Peyer's patch (tissue), 4 donors: Measurements from ENCODE around the gene MKRN2OS. TPM values are rescaled to one million over a fixed set of nuclear protein-coding genes. Genes with fewer than 3 reads are reported as not detected.
A peak's percentile ranks its signal among the peaks of the same experiment; 100 is the strongest.

Source experiments
- DNase-seq, 3 donors: peaks; one replicate each; pipeline ENCODE4 v3.0.0-alpha.2; 2017 to 2019
- H3K27ac ChIP-seq, 4 donors: fragments of 200-600 bp; sonication (generic); one replicate each; pipeline ENCODE4 v1.5.1; 2016 to 2019
- H3K27me3 ChIP-seq, 2 donors: fragments of 200-600 bp; sonication (generic); one replicate each; pipeline ENCODE4 v1.5.1; 2019
- H3K36me3 ChIP-seq, 3 donors: fragments of 200-600 bp; sonication (generic); one replicate each; pipeline ENCODE4 v1.5.1; 2016 to 2019
- H3K4me1 ChIP-seq, 4 donors: fragments of 200-600 bp; sonication (generic); one replicate each; pipeline ENCODE4 v1.5.1; 2016 to 2019
- H3K4me3 ChIP-seq, 4 donors: fragments of 200-600 bp; sonication (generic); 1 replicate in 3 of 4; 2 replicates in 1 of 4; pipeline ENCODE4 v1.5.1; 2016 to 2019; ENCODE audit warnings: mild to moderate bottlenecking in 1 of 4
- H3K9me3 ChIP-seq, 4 donors: fragments of 200-600 bp; sonication (generic); one replicate each; pipeline ENCODE4 v1.5.1; 2016 to 2019; ENCODE audit warnings: mild to moderate bottlenecking in 1 of 4
- POLR2A ChIP-seq, 2 donors: fragments of 450-650 bp; IDR thresholded peaks; one replicate each; pipeline ENCODE4 v1.5.1; 2017; ENCODE audit warnings: antibody characterized with exemption in 2 of 2, mild to moderate bottlenecking in 2 of 2, moderate library complexity in 2 of 2
- total RNA-seq, 4 donors: library from RNA; depleted of rRNA; stranded (reverse); fragments of >200 nt; gene quantifications; one replicate each; pipeline ENCODE4 v1.1.0, GENCODE V29; 2016
- TF ChIP-seq, protein P1 (sequence below), 6 experiments: fragments of 450-650 bp in 4 of 6; fragments of 200-600 bp in 2 of 6; sonication (generic) in 1 of 6; IDR thresholded peaks; one replicate each; pipeline ENCODE4 v1.5.1; 2017 to 2019; ENCODE audit warnings: antibody characterized with exemption in 6 of 6, mild to moderate bottlenecking in 3 of 6, moderate library complexity in 1 of 6

The MKRN2OS gene
- total RNA-seq, 4 donors from 2014 or later: 6.6 to 17.2 (median 9.6) TPM

DNA sequence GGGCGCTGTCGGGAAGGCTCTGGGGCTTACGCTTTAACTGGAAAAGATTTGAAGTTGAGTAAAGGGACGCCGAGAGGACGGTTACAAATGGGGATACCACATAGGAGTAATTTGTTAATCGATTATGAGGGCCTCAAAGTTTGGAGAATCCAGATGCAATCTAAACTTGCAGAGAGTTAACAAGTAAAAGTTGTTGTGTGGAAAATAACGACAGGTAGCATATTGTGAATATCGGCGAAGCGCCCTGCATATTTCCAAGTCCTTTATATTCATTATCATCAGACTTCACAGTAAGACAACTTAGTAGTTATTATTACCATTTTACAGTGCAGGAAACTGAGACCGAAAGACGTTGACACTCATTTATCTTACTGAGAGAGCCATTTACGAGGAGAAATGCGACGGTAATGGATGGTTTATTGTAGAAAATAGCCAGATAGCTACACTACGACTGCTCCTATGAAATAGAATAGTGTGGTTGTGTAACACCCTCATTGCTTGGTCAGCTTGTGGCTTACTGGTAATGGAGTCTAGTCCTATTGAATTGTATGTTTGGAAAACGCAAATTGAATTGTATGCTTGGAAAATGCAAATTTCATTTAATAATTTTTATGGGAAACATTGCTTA is 12.3 kb upstream of the MKRN2OS start:
- Histone ChIP-seq H3K27ac (peak overlapping the region; percentile 90 to 95 (median 94)), H3K27me3 (no peaks in the 10 kb centered on the region), H3K4me1 (peaks cover 0 to 52% (median 2%) of the 10 kb centered on the region in 4 donors), H3K36me3 (no peaks in the 10 kb centered on the region), H3K4me3 (peak overlapping the region; percentile 71 to 91 (median 75)), H3K9me3 (no peaks in the 10 kb centered on the region)
- TF ChIP-seq POLR2A (IDR thresholded peaks at IDR 0.05): no peak
- TF ChIP-seq, protein P1, sequence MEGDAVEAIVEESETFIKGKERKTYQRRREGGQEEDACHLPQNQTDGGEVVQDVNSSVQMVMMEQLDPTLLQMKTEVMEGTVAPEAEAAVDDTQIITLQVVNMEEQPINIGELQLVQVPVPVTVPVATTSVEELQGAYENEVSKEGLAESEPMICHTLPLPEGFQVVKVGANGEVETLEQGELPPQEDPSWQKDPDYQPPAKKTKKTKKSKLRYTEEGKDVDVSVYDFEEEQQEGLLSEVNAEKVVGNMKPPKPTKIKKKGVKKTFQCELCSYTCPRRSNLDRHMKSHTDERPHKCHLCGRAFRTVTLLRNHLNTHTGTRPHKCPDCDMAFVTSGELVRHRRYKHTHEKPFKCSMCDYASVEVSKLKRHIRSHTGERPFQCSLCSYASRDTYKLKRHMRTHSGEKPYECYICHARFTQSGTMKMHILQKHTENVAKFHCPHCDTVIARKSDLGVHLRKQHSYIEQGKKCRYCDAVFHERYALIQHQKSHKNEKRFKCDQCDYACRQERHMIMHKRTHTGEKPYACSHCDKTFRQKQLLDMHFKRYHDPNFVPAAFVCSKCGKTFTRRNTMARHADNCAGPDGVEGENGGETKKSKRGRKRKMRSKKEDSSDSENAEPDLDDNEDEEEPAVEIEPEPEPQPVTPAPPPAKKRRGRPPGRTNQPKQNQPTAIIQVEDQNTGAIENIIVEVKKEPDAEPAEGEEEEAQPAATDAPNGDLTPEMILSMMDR (IDR thresholded peaks at IDR 0.05): no peak
- no peak for DNase-seq

DNA sequence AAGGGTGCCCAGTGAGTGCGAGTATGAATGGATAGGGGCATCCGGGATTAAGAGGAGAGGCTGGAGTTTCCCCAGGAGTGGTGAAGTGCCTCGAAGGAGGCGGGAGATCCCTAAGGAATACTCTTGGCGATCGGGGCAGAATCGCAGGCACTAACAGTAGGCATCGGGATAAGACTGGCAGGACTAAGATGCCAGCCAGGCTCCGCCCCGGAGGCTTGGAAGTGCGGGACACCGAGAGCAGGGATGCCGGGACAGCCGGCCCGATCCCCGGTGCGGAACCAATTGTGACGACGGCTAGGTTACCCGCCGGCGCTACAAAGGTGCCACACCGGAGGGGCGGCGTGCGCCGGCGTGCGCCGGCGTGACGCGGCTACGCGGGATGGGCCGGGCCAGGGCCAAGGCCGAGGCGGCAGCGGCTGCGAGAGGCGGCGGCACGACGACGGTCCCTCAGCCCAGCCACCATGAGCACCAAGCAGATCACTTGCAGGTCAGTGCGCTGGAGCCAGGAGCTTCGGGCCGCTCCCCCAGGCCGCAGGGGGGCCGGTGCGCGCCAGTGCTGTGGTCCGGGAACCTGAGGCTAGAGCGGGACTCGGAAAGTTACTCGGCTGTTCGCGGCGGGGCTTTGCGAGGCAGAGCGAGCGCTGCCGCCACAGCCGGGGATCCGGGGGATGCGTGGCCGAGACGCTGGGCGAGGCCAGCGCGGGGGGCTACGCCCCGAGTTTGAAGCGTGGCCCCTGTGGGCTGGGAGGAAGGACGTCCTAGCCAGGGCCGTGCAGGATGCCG is 11.6 kb upstream of the MKRN2OS start, which contains the start of gene MKRN2:
MKRN2 (plus strand) TSS at position 398 of the 783 bp plus-strand sequence; CDS start at position 462, 64 bp downstream.
- H3K4me1 ChIP-seq: peaks cover 0 to 48% (median 2%) of the 10 kb centered on the region in 4 donors
- peak; percentile 71 to 96 (median 93) for DNase-seq
- H3K36me3 ChIP-seq: no peaks in the 10 kb centered on the region
- peak within 1 kb of the TSS; percentile 90 to 95 (median 94) for H3K27ac ChIP-seq
- peak within 1 kb of the TSS; percentile 71 to 91 (median 75) for H3K4me3 ChIP-seq
- no peaks in the 10 kb centered on the region for H3K27me3 ChIP-seq
- peak; percentile 98 for TF ChIP-seq POLR2A (IDR thresholded peaks at IDR 0.05)
- TF ChIP-seq, protein P1 (IDR thresholded peaks at IDR 0.05): peak in 1 of 6 experiments; percentile 4
- no peaks in the 10 kb centered on the region for H3K9me3 ChIP-seq

DNA sequence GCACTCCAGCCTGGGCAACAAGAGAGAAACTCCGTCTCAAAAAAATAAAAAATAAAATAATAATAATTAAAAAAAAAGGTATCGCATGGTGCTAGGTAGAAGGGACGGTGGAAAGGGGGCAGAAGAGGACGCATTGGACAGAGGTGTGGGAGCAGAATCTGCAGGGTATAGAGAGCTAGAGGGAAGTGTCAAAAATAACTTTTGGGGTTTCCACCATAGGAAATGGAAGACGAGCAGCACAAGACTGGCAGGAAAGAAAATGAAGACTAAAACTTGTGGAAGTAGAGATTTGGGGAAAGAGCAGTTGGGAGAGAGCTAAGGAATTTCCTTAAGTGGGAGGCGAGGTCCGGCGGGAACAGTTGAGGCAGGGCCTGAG is 11.0 kb upstream of the MKRN2OS start:
- Histone ChIP-seq H3K9me3 (no peaks in the 10 kb centered on the region), H3K4me3 (peak overlapping the region; percentile 71 to 91 (median 75)), H3K27me3 (no peaks in the 10 kb centered on the region), H3K27ac (peak overlapping the region; percentile 90 to 95 (median 94)), H3K36me3 (no peaks in the 10 kb centered on the region), H3K4me1 (peaks cover 0 to 47% (median 2%) of the 10 kb centered on the region in 4 donors)
- no peak for TF ChIP-seq POLR2A (IDR thresholded peaks at IDR 0.05)
- TF ChIP-seq, protein P1 (IDR thresholded peaks at IDR 0.05): no peak
- no peak for DNase-seq

DNA sequence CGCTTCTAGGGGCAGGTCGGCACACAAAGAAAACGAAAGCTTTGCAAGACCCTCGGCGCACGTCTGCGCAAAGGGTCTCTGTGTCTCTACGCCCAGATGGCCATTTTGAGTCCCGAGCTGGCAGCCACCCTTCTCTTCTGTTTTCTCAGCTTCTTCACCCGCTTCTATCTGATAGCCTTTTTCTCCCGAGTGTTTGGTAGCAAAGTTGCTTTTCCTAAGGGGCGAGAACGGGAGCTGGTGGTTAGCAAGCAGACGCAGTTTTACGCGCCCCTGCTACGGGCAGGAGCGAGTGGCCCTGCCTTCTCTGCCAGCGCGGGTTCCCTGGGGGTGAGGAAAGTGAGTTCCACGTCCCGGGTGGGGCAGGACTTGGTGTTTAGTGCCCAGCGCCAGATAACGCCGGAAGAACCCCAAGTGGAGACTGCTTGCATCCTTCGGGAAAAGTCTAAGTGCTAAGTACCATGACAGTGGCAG is 8.7 kb upstream of the MKRN2OS start:
- peak in 2 of 3 donors; percentile 50 to 60 for DNase-seq
- H3K27ac ChIP-seq: no peak overlapping the region
- no peak for TF ChIP-seq POLR2A (IDR thresholded peaks at IDR 0.05)
- TF ChIP-seq, protein P1 (IDR thresholded peaks at IDR 0.05): no peak

DNA sequence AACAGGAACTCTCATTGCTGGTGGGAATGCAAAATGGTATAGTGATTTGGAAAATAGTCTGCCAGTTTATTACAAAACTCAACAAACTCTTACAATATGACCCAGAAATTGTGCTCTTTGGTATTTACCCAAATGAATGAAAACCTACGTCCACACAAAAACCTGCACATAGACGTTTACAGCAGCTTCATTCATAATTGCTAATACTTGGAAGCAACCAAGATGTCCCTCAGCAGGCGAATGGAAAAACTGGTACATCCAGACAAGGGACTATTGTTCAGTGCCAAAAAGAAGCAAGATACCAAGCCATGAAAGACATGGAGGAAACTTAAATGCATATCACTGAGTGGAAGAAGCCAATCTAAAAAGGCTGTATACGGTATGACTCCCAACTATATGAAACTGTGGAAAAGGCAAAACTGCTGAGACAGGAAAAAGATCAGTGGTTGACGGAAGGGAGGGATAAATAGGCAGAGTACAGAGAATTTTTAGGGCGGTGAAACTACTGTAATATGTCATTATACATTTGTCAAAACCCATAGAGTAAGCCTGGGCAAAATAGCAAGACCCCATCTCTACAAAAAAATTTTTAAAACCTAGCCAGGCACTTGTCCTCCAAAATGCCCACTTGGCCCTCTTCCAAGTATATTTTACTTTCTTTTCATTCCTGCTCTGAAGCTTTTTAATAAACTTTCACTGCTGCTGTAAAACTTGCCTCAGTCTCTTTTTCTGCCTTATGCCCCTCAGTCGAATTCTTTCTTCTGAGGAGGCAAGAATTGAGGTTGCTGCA is 4.9 kb upstream of the MKRN2OS start:
- DNase-seq: no peak
- no peak for TF ChIP-seq POLR2A (IDR thresholded peaks at IDR 0.05)
- TF ChIP-seq, protein P1 (IDR thresholded peaks at IDR 0.05): no peak
- Histone ChIP-seq H3K4me3 (no peak overlapping the region), H3K4me1 (peaks cover 0 to 9% (median 0%) of the 10 kb centered on the region in 4 donors), H3K9me3 (no peaks in the 10 kb centered on the region), H3K36me3 (no peaks in the 10 kb centered on the region), H3K27me3 (no peaks in the 10 kb centered on the region), H3K27ac (no peak overlapping the region)

More for the DNA sequence above, 8.7 kb upstream of the MKRN2OS start:
- Histone ChIP-seq H3K36me3 (no peaks in the 10 kb centered on the region), H3K4me3 (peak overlapping the region; percentile 21 to 46 (median 38)), H3K4me1 (peaks cover 0 to 25% (median 2%) of the 10 kb centered on the region in 4 donors), H3K9me3 (no peaks in the 10 kb centered on the region), H3K27me3 (no peaks in the 10 kb centered on the region)
